Spinal cord (tissue), 10 donors: ENCODE measurements around the gene FRG2. TPM values are rescaled to one million over a fixed set of nuclear protein-coding genes. Genes with fewer than 3 reads are reported as not detected.
"Not testable (repeated sequence)": the region's sequence is repeated elsewhere in the genome, so short reads cannot be mapped to it uniquely, and the experiment has no call there.

Source experiments
- DNase-seq, 6 donors: peaks; one replicate each; pipeline versions ENCODE4 v3.0.0 to v3.0.0-alpha.2; 2013 to 2015; ENCODE audit warnings: low spot score in 6 of 6, low read depth in 4 of 6
- H3K27ac ChIP-seq: one replicate; pipeline ENCODE4 v1.5.1; 2013; ENCODE audit warnings: low read depth, low read length, control low read depth
- H3K27me3 ChIP-seq: one replicate; pipeline ENCODE4 v1.6.1; 2013; ENCODE audit warnings: low read length; ENCODE audit not compliant: control insufficient read depth, insufficient read depth
- H3K36me3 ChIP-seq: one replicate; pipeline ENCODE4 v1.6.1; 2013; ENCODE audit warnings: low read length; ENCODE audit not compliant: control insufficient read depth, insufficient read depth
- H3K4me1 ChIP-seq: one replicate; pipeline ENCODE4 v1.6.1; 2013; ENCODE audit warnings: low read length; ENCODE audit not compliant: control insufficient read depth, insufficient read depth
- H3K4me3 ChIP-seq: one replicate; pipeline ENCODE4 v1.5.1; 2013; ENCODE audit warnings: low read depth, low read length, control low read depth
- H3K9me3 ChIP-seq: one replicate; pipeline ENCODE4 v1.6.1; 2013; ENCODE audit warnings: low read length; ENCODE audit not compliant: control insufficient read depth, insufficient read depth
- WGBS: methylation state at CpG from one replicate; pipeline ENCODE4 v1.1.5; 2013; ENCODE audit warnings: missing lambda C conversion rate; ENCODE audit not compliant: insufficient coverage; 5-methylcytosine and 5-hydroxymethylcytosine counted together
- polyA plus RNA-seq, 2 donors: library from polyadenylated mRNA; unstranded; fragments of 120-200 nt; gene quantifications; one replicate each; pipeline ENCODE4 v1.2.1, GENCODE V29; 2013; ENCODE audit not compliant: insufficient read length in 2 of 2
- small RNA-seq: library from RNA; depleted of rRNA; stranded (forward); fragments of <200 nt; gene quantifications from one replicate; pipeline ENCODE3, GENCODE V24; 2014; ENCODE audit warnings: low replicate concordance
- total RNA-seq, 2 donors: library from RNA; depleted of rRNA in 1 of 2; stranded (reverse); fragments of 120-200 nt in 1 of 2; fragments of >200 nt in 1 of 2; gene quantifications; one replicate each; pipeline versions ENCODE4 v1.2.3 to v1.2.4, GENCODE V29; 2013 to 2014
- donor health status: healthy.

FRG2 gene
- total and polyA plus RNA-seq, 4 donors: not detected

GRCh38 chr4:189981970-189982369, 45.1 kb downstream of the FRG2 start:
- Histone ChIP-seq H3K9me3 (no peaks in the 10 kb centered on the region), H3K4me1 (no peaks in the 10 kb centered on the region), H3K36me3 (no peaks in the 10 kb centered on the region), H3K27me3 (no peaks in the 10 kb centered on the region), H3K27ac (no peak overlapping the region), H3K4me3 (no peak overlapping the region)
- DNase-seq: no peak
- 87% methylated on average over 7 of the region's 8 CpGs for WGBS

DNA sequence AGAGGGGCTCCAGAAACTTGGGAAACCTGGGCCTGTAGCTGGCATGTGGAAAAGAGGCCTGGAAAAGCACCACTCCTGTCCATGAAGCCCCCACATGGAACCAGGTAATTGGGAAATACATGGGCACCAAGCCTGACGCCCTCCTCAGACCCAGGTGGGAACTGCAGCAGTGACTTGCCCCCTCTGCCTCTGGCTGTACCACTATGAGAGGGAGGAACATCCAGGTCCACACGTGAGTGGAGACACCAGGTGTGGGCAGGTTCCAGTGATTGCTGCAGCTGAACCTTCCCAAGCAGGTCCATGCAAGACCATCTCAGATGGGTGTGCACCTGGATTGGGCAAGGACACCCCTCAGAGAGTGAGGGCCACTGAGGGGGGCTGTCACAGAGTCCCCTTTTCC, 46.8 kb downstream of the FRG2 start:
- H3K27me3 ChIP-seq, H3K9me3 ChIP-seq, DNase-seq, H3K36me3 ChIP-seq, H3K4me3 ChIP-seq, H3K4me1 ChIP-seq, H3K27ac ChIP-seq: not testable (repeated sequence)
- 72% methylated on average over 2 of the region's 2 CpGs for WGBS

DNA sequence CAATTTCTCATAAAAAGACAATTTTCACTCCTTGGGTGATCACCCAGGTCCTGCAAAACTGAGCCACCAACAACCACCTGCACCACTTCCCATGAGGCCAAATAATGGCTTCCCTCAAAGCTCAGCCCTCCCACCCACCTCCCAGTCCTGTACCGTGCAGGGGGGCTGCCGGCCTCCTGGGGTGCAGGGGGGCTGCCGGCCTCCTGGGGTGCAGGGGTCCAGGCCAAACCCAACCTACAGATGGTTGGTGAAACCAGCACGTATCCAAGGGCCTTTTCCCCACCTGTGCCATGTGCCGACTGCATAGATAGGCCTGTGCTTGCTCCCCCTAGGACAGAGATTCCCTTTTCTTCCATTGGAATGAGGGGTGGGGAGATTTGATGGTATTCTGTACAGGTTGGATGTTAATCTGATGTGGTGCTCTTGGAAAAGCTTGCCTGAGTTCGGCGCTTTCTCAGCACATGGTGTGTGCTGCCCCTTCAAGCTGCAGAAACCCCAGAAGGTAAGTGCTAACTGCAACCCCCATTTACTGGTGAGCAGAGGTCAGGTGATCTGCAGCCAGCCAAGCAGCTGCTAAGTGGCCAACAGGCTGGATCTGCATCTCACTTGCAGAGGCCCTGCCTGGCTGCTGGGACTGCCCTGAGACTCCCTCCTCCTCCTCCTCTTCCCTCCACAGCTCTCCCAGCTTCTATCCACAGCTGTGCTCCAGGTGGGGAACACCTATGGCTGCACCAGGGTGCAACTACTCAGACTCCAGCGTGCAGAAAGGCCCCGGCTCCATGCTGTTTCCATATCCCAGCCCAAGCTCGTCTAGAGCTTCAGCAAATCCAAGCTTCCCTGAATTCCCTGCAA, 47.6 kb downstream of the FRG2 start:
- H3K36me3 ChIP-seq: no peaks in the 10 kb centered on the region
- no peaks in the 10 kb centered on the region for H3K4me1 ChIP-seq
- H3K27ac ChIP-seq: no peak overlapping the region
- WGBS: 58% methylated on average over 9 of the region's 10 CpGs
- no peak for DNase-seq
- no peaks in the 10 kb centered on the region for H3K9me3 ChIP-seq
- no peak overlapping the region for H3K4me3 ChIP-seq
- no peaks in the 10 kb centered on the region for H3K27me3 ChIP-seq

Small RNA genes lying within 50 kb of the gene (small RNA-seq; reads per million reads assigned to genes)
- gene RNA5SP174 (not detected), gene RNA5SP175 (0.06 reads per million)

Other genes with a start within 250 kb of the FRG2 start
- gene FRG1, start 86.4 kb downstream of the FRG2 start, total RNA-seq: 10 to 100 TPM; 22.7 to 45.4 TPM
- 10 to 100 TPM; 39.7 to 44.2 TPM for gene FRG1, start 86.4 kb downstream of the FRG2 start, polyA plus RNA-seq
- gene DBET, start 37.2 kb upstream of the FRG2 start, total RNA-seq: not detected
- not detected for gene DBET, start 37.2 kb upstream of the FRG2 start, polyA plus RNA-seq
- gene DUX4, start 146.5 kb upstream of the FRG2 start, total RNA-seq: not detected
- gene DUX4, start 146.5 kb upstream of the FRG2 start, polyA plus RNA-seq: under 1 TPM in 1 of 2 donors, not detected in 1; 0.68 TPM